ENCODE data around the gene H3-3A.

Gene H3-3A

DNA sequence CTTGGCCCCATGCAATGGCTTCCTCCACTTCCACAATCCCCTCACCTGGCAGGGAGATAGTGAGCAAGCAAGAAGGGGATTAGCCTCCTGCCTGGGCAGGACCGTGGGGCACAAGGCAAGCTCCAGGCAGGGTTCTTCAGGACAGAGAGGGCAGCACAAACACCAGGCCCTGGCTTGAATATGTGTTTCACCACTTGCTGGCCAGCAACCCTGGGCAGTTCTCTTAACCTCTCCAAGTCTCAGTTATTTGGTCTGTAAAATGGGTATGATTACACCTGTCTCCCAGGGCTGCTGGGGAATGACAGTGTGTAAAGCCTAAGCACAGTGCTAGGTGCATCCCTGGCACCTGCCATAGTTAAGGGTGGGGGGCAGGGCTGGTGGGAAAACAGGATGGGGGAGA, 31.9 kb downstream of the H3-3A start:
- TF ChIP-seq ZFX (IDR thresholded peaks at IDR 0.05): no peak
- H3K27ac ChIP-seq: no peak overlapping the region

DNA sequence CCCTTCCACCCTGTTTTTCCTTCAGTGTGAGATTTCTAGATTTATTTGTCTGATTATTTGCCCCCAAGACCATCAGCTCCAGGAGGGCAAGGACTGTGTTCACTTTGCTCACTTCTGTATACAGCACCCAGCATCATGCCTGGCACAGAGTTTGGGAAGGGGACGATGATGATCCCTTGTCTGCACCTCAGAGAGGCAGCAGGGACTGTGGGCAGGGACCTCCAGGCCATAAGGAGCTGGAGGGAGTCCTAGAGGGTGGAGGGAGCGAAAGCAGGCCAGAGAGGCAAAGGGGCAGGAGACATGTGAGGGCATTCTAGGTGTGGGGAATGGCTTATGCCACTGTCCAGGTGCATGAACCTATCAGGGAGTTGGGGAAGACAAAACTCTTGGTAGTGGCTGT, 32.8 kb downstream of the H3-3A start:
- no peak for TF ChIP-seq ZFX (IDR thresholded peaks at IDR 0.05)
- TF ChIP-seq, protein P1, sequence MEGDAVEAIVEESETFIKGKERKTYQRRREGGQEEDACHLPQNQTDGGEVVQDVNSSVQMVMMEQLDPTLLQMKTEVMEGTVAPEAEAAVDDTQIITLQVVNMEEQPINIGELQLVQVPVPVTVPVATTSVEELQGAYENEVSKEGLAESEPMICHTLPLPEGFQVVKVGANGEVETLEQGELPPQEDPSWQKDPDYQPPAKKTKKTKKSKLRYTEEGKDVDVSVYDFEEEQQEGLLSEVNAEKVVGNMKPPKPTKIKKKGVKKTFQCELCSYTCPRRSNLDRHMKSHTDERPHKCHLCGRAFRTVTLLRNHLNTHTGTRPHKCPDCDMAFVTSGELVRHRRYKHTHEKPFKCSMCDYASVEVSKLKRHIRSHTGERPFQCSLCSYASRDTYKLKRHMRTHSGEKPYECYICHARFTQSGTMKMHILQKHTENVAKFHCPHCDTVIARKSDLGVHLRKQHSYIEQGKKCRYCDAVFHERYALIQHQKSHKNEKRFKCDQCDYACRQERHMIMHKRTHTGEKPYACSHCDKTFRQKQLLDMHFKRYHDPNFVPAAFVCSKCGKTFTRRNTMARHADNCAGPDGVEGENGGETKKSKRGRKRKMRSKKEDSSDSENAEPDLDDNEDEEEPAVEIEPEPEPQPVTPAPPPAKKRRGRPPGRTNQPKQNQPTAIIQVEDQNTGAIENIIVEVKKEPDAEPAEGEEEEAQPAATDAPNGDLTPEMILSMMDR (conservative IDR thresholded peaks at IDR 0.05): no peak
- H3K27ac ChIP-seq: no peak overlapping the region

DNA sequence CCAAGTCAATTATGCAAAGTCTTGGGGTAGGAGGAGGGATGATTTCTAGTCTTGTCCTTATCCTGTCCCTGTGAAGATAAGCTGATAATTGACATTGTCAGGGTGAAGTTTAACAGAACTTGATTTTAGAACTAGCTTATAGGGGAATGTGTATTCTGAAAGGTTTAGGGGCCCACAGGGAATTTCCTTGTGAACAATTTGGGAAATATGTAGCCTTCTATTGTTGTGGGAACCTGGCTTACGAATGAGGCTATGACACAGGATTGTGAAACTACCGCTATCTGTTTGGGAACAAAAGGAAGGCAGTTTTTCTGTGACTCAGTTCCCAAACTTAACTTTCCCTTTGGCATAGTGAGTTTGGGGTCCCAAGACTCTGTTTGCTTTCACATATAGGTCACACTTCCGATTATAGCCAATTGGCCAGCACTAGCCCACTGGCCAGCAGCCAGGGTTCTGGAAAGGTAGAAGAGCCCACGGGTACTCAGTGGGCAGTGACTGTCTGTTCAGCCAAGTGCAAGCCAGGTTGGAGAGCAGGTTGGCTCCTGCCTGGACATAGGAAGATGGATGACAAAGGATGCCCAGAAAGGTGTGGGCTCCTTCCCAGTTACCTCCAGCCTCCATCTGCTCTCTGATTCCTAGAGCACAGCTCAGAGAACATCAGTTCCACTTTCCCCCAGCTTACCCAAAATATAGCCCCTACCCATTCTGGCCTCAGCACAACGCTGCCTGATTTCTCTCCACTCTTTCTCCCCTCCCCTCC, 35.5 kb downstream of the H3-3A start:
- H3K27ac ChIP-seq: no peak overlapping the region
- no peak for TF ChIP-seq ZFX (IDR thresholded peaks at IDR 0.05)
- TF ChIP-seq, protein P1 (conservative IDR thresholded peaks at IDR 0.05): no peak

DNA sequence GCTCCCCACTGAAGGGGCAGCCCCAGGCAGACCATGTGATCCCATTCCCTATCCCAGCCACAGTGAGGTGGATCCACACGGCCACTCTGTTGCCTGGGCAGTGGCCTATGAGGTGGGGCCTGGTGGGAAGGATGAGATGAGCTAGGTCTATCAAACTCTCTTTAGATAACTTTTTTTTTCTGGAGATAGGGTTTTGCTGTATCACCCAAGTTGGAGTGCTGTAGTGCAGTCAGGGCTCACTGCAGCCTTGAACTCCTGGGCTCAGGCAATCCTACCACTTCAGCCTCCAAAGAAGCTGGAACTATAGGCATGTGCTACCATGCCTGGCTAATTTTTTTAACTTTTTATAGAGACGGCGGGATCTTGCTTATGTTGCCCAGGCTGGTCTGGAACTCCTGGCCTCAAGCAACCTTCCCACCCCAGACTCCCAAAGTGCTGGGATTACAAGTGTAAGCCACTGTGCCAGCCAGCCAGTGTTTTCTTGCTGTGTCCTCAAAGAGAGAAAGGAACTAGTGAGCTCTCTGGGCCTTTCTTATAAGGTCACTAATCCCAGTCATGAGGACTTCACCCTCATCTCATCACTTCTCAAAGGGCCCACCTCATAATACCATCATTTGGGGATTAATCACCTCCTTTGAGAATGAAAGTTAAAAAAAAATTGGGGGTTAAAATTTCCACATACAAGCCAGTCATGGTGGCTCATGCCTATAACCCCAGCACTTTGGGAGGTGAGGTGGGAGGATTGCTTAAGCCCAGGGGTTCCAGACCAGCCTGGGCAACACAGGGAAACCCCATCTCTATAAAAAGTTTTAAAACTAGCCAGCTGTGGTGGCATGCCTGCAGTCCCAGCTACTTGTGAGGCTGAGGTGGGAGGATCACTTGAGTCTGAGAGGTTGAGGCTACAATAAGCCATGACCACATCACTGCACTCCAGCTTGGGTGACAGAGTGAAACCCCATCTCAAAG, 36.6 kb downstream of the H3-3A start:
- H3K27ac ChIP-seq: no peak overlapping the region
- TF ChIP-seq, protein P1 (conservative IDR thresholded peaks at IDR 0.05): no peak
- TF ChIP-seq ZFX (IDR thresholded peaks at IDR 0.05): no peak

DNA sequence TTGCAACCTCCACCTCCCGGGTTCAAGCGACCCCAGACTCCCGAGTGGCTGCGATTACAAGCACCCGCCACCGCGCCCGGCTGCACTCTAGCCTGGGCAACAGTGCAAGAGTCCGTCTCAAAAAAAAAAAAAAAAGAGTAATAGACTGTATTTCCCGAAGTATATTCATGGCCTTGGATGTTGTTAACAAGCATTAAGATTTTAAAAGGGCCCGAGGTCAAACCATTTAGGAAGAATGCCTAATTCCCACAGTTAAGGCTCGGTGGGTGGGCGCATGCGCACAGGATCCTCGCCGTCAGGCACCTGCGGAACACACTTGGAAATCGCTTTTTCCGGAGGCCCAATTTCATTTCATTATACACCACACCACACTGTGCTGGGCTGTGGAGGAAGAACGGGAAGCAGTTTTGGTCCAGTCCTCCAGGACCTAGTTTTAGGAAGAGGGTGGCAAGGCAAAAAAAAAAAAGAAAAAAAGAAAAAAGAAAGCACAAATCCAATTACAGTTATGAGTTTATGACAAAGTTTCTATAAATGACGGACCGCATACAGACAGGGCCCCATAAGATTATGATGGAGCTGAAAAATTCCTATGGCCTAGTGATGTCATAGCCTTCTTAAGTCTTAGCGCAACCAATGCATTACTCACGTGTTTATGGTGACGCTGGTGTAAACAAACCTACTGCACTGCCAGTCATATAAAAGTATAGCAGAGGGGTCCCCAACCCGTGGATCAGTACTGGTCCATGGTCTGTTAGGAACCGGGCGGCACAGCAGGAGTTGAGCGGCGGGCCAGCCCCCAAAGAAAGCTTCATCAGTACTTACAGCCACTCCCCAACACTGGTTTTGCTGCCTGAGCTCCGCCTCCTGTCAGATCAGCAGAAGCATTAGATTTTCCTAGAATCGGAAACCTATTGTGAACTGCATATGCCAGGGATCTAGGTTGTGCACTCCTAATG, 38.2 kb downstream of the H3-3A start:
- H3K27ac ChIP-seq: no peak overlapping the region

DNA sequence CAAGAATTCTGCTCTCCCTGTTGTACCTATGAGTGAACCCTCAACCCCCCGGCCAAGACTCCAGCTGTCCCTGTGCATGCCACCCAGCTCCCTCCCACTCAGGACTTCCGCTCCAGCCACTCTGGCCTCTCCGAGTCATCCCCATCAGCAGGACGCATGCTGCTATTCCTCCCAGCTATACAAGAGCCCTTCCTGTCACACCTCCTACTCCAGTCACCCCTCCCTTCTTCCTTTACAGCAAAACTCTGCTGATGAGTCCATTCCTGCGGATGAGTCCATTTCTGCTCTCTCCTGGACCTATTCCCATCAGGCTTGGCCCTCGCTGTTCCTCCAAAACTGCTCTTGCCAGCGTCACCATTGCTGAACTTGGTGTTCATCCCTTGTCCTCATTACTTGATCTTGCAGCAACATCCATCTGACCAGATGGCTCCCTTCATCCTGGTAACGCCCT, 42.2 kb downstream of the H3-3A start:
- TF ChIP-seq ZFX (IDR thresholded peaks at IDR 0.05): no peak
- TF ChIP-seq, protein P1 (conservative IDR thresholded peaks at IDR 0.05): no peak
- no peak overlapping the region for H3K27ac ChIP-seq

More for the DNA sequence above, 38.2 kb downstream of the H3-3A start:
- TF ChIP-seq ZFX (IDR thresholded peaks at IDR 0.05): no peak
- TF ChIP-seq, protein P1 (conservative IDR thresholded peaks at IDR 0.05): no peak

All from C4-2B (cell line).